H1 (cell line): Measurements from ENCODE around the gene CD44. TPM values are rescaled to one million over a fixed set of nuclear protein-coding genes. Genes with fewer than 3 reads are reported as not detected.

Experiments used
- CTCF ChIA-PET: fragments of 300-600 bp; sonication (Branson Sonifier 250); formaldehyde crosslinking; loops from one replicate; lab custom pipeline; 2021; ENCODE audit not compliant: partially characterized antibody; lab: Charles Lee
- POLR2A ChIA-PET: fragments of 300-600 bp; sonication (Branson Sonifier 250); formaldehyde crosslinking; loops from one replicate; lab custom pipeline; 2021; ENCODE audit warnings: inconsistent platforms; ENCODE audit not compliant: partially characterized antibody; lab: Charles Lee
- DNase-seq, 2 experiments: peaks; one replicate each; pipeline versions ENCODE4 v3.0.0 to v3.0.0-alpha.2; 2010 to 2022; ENCODE audit warnings: low spot score in 2 of 2, low read depth in 1 of 2, mixed read lengths in 1 of 2
- FAIRE-seq: peaks from 2 replicates; lab custom pipeline; 2011; peaks lifted over from hg19 to GRCh38; lab: Jason Lieb, UNC
- H2AFZ ChIP-seq: 2 replicates; pipeline ENCODE4 v1.8.1; 2012; ENCODE audit warnings: low read length, inconsistent platforms
- H2AK5ac ChIP-seq: 2 replicates; pipeline ENCODE4 v1.6.1; 2013; ENCODE audit warnings: low read depth, low read length
- H2BK120ac ChIP-seq: replicated peaks from 2 replicates; pipeline ENCODE3; 2013; ENCODE audit warnings: low read depth, low read length, inconsistent platforms
- H2BK12ac ChIP-seq: 2 replicates; pipeline ENCODE4 v1.6.1; 2013; ENCODE audit warnings: low read depth, low read length
- H2BK15ac ChIP-seq: 2 replicates; pipeline ENCODE4 v1.6.1; 2013; ENCODE audit warnings: low read length
- H2BK20ac ChIP-seq: 2 replicates; pipeline ENCODE4 v1.6.1; 2013; ENCODE audit warnings: low read length
- H2BK5ac ChIP-seq: 2 replicates; pipeline ENCODE4 v1.6.1; 2013; ENCODE audit warnings: low read depth, low read length
- H3K14ac ChIP-seq: 2 replicates; pipeline ENCODE4 v1.6.1; 2013; ENCODE audit warnings: inconsistent platforms; ENCODE audit not compliant: insufficient read length
- H3K18ac ChIP-seq: 2 replicates; pipeline ENCODE4 v1.6.1; 2013; ENCODE audit warnings: low read length; ENCODE audit errors: extremely low read depth
- H3K23ac ChIP-seq: 2 replicates; pipeline ENCODE4 v1.6.1; 2013; ENCODE audit warnings: inconsistent platforms; ENCODE audit not compliant: insufficient read length
- H3K23me2 ChIP-seq: 2 replicates; pipeline ENCODE4 v1.6.1; 2013; ENCODE audit warnings: low read depth, low read length
- H3K27ac ChIP-seq: 2 replicates; pipeline ENCODE4 v1.6.1; 2011; ENCODE audit warnings: low read depth, low read length, inconsistent platforms
- H3K27me3 ChIP-seq, 4 experiments: replicated peaks in 1 of 4; 1 replicate in 1 of 4; 2 replicates in 3 of 4; pipeline versions ENCODE4 v1.6.1 to v1.8.1; 2011 to 2013; ENCODE audit warnings: low read length in 3 of 4, mild to moderate bottlenecking in 3 of 4, inconsistent platforms in 2 of 4, mixed read lengths in 2 of 4, moderate library complexity in 1 of 4; ENCODE audit not compliant: control insufficient read depth in 3 of 4, insufficient read depth in 3 of 4; ENCODE audit errors: extremely low read depth in 1 of 4
- H3K36me3 ChIP-seq, 4 experiments: 2 replicates each; pipeline versions ENCODE4 v1.6.1 to v1.8.1; 2011 to 2013; ENCODE audit warnings: mild to moderate bottlenecking in 4 of 4, low read length in 3 of 4, moderate library complexity in 2 of 4, control low read depth in 1 of 4, inconsistent platforms in 1 of 4; ENCODE audit not compliant: insufficient read depth in 4 of 4, control insufficient read depth in 2 of 4
- H3K4ac ChIP-seq: replicated peaks from 2 replicates; pipeline ENCODE3; 2013; ENCODE audit warnings: low read length, low read depth, mixed read lengths, inconsistent platforms; ENCODE audit not compliant: insufficient read length
- H3K4me1 ChIP-seq, 4 experiments: replicated peaks in 1 of 4; 1 replicate in 1 of 4; 2 replicates in 3 of 4; pipeline versions ENCODE4 v1.6.1 to v1.8.1; 2011 to 2013; ENCODE audit warnings: low read length in 3 of 4, inconsistent platforms in 2 of 4, mixed read lengths in 1 of 4; ENCODE audit not compliant: insufficient read depth in 4 of 4, control insufficient read depth in 3 of 4
- H3K4me2 ChIP-seq, 2 experiments: 2 replicates each; pipeline versions ENCODE4 v1.6.1 to v1.8.1; 2011 to 2013; ENCODE audit warnings: low read depth in 2 of 2, low read length in 2 of 2, control low read depth in 1 of 2, inconsistent platforms in 1 of 2, mild to moderate bottlenecking in 1 of 2; ENCODE audit not compliant: insufficient read depth in 1 of 2
- H3K4me3 ChIP-seq, 4 experiments: fragments of 200-600, 300-600 bp in 1 of 4; sonication (generic), shearing (Covaris generic), sonication (Bioruptor Twin) in 1 of 4; 2 replicates each; pipeline versions ENCODE4 v1.5.1 to v1.8.1; 2011 to 2016; ENCODE audit warnings: low read length in 4 of 4, low read depth in 3 of 4, control low read depth in 2 of 4, inconsistent platforms in 2 of 4, mild to moderate bottlenecking in 2 of 4, mixed read lengths in 1 of 4, moderate library complexity in 1 of 4; ENCODE audit not compliant: insufficient read depth in 2 of 4; ENCODE audit errors: extremely low read depth in 1 of 4
- H3K56ac ChIP-seq: replicated peaks from 2 replicates; pipeline ENCODE3; 2013; ENCODE audit warnings: low read depth, mild to moderate bottlenecking, mixed read lengths, low read length, inconsistent platforms; ENCODE audit not compliant: insufficient read length
- H3K79me1 ChIP-seq: 2 replicates; pipeline ENCODE4 v1.6.1; 2013; ENCODE audit warnings: low read depth, low read length, control low read depth
- H3K79me2 ChIP-seq, 2 experiments: 2 replicates each; pipeline versions ENCODE4 v1.6.1 to v1.8.1; 2012 to 2013; ENCODE audit warnings: low read length in 2 of 2, mild to moderate bottlenecking in 2 of 2, inconsistent platforms in 1 of 2; ENCODE audit not compliant: insufficient read depth in 2 of 2, control insufficient read depth in 1 of 2
- H3K9ac ChIP-seq, 4 experiments: replicated peaks in 1 of 4; 1 replicate in 1 of 4; 2 replicates in 3 of 4; pipeline versions ENCODE4 v1.6.1 to v1.8.1; 2011 to 2013; ENCODE audit warnings: low read depth in 3 of 4, low read length in 3 of 4, control low read depth in 2 of 4, mild to moderate bottlenecking in 2 of 4, moderate library complexity in 2 of 4, inconsistent platforms in 1 of 4; ENCODE audit errors: extremely low read depth in 1 of 4
- H3K9me3 ChIP-seq, 2 experiments: 2 replicates each; pipeline versions ENCODE4 v1.6.1 to v1.8.1; 2012 to 2013; ENCODE audit warnings: mild to moderate bottlenecking in 2 of 2, moderate library complexity in 2 of 2, control low read depth in 1 of 2, inconsistent platforms in 1 of 2, low read depth in 1 of 2, low read length in 1 of 2, mixed read lengths in 1 of 2; ENCODE audit not compliant: insufficient read depth in 2 of 2
- H4K20me1 ChIP-seq, 2 experiments: replicated peaks in 1 of 2; 2 replicates each; pipeline versions ENCODE3 to v1.8.1; 2011 to 2013; ENCODE audit warnings: inconsistent platforms in 2 of 2, low read length in 2 of 2, mild to moderate bottlenecking in 1 of 2; ENCODE audit not compliant: insufficient read depth in 2 of 2, control insufficient read depth in 1 of 2
- H4K5ac ChIP-seq: 2 replicates; pipeline ENCODE4 v1.6.1; 2013; ENCODE audit warnings: low read length, low read depth, mixed read lengths, inconsistent platforms; ENCODE audit not compliant: insufficient read length
- H4K8ac ChIP-seq: 2 replicates; pipeline ENCODE4 v1.8.0; 2013; ENCODE audit warnings: mild to moderate bottlenecking, moderate library complexity, low read length, inconsistent platforms; ENCODE audit not compliant: insufficient read depth; ENCODE audit errors: extremely low read depth
- H4K91ac ChIP-seq: replicated peaks from 2 replicates; pipeline ENCODE3; 2013; ENCODE audit warnings: low read length, mixed read lengths, inconsistent platforms; ENCODE audit not compliant: insufficient read length
- CREB1 ChIP-seq: IDR thresholded peaks from 2 replicates; pipeline ENCODE4 v1.6.1; 2012; ENCODE audit warnings: inconsistent platforms
- JUND ChIP-seq: IDR thresholded peaks from 2 replicates; pipeline ENCODE4 v1.6.1; 2011; ENCODE audit warnings: mild to moderate bottlenecking, improper control_type of control experiment, low read length
- PHF8 ChIP-seq: fragments of 200-600 bp; sonication (generic); conservative IDR thresholded peaks from 2 replicates; pipeline ENCODE4 v1.7.1; 2012; ENCODE audit warnings: low read depth, mild to moderate bottlenecking, inconsistent platforms, low read length, moderate library complexity
- SP2 ChIP-seq: IDR thresholded peaks from 2 replicates; pipeline ENCODE4 v1.6.1; 2012; ENCODE audit warnings: mild to moderate bottlenecking, low read length, inconsistent platforms
- TAF7 ChIP-seq: optimal IDR thresholded peaks from 2 replicates; pipeline ENCODE3; 2011; ENCODE audit warnings: low read depth, mild to moderate bottlenecking, inconsistent platforms, low read length, moderate library complexity, borderline replicate concordance
- WGBS, 2 experiments: shearing (Covaris generic) in 1 of 2; methylation state at CpG; one replicate each; pipeline versions ENCODE4 v1.1.6 to v1.1.7; 2013 to 2015; ENCODE audit warnings: low lambda C conversion rate in 2 of 2, mixed read lengths in 2 of 2, inconsistent platforms in 1 of 2, low coverage in 1 of 2, missing lambda C conversion rate in 1 of 2; ENCODE audit not compliant: insufficient replicate concordance in 2 of 2, insufficient coverage in 1 of 2, insufficient read length in 1 of 2; ENCODE audit errors: extremely low coverage in 1 of 2, missing lambda C conversion rate in 1 of 2; 5-methylcytosine and 5-hydroxymethylcytosine counted together
- polyA plus RNA-seq, 7 experiments: library from polyadenylated mRNA; depleted of rRNA in 3 of 7; stranded (reverse) in 5 of 7; unstranded in 2 of 7; fragments of >200 nt in 5 of 7; fragments of 200-250 nt in 2 of 7; gene quantifications; 1 replicate in 5 of 7; 2 replicates in 1 of 7; 4 replicates in 1 of 7; pipeline versions ENCODE4 v1.2.1 to v1.2.3, GENCODE V29; 2011 to 2013; ENCODE audit warnings: missing spikeins in 2 of 7, mixed read lengths in 2 of 7
- total RNA-seq: library from RNA; stranded (reverse); fragmentation: NEBNext Ultra II Directional; extraction: Animal tissue kit (Norgen Biotek cat#: 25700); gene quantifications from 2 replicates; pipeline ENCODE4 v1.2.1, GENCODE V29; 2021

CD44 gene
- total and polyA plus RNA-seq, 2 of the 8 experiments (the other 6 are each of a cell fraction or from before 2014, with no cell fraction given): 11.8 to 13.7 TPM

DNA sequence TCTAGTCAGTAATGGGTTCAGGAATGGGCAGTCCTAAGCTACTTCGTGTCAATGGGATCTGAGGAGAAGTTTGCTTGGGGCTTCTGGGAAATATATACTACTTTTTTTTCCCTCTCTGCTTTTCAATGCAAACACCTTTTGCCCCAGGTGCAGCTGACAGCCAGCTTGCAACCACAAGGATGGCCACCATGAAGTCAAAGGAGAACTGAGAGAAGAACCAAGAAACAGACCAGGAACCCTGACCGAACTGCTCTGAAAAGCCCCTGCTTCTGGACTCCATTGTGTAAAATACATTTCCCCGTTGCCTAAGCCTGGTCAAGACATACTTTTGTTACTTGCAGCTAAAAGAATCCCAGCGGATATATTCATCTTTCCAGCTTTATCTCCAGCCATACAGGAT is 20.1 kb upstream of the CD44 start:
- no peak for FAIRE-seq
- Histone ChIP-seq H4K5ac (no peak overlapping the region), H3K36me3 (no peaks in the 10 kb centered on the region), H2AK5ac (no peak overlapping the region), H2BK5ac (no peak overlapping the region), H4K20me1 (no peaks in the 10 kb centered on the region), H3K4me1 (peaks cover 0 to 3% (median 0%) of the 10 kb centered on the region in 4 experiments; a peak in 2 of 7 replicates), H2BK15ac (no peak overlapping the region), H4K91ac (no peak overlapping the region), H2AFZ (no peak overlapping the region; the same call in 1 of the 2 replicates), H3K14ac (no peak overlapping the region), H3K18ac (no peak overlapping the region), H3K9ac (no peak overlapping the region), H3K79me1 (no peaks in the 10 kb centered on the region), H3K27ac (no peak overlapping the region), H3K4me2 (no peak overlapping the region), H3K9me3 (no peaks in the 10 kb centered on the region), H3K23ac (no peak overlapping the region), H4K8ac (no peak overlapping the region), H3K4me3 (no peak overlapping the region), H3K23me2 (no peaks in the 10 kb centered on the region), H3K27me3 (no peaks in the 10 kb centered on the region), H3K4ac (no peak overlapping the region), H2BK120ac (no peak overlapping the region), H3K56ac (no peak overlapping the region), H2BK20ac (no peak overlapping the region), H3K79me2 (no peaks in the 10 kb centered on the region), H2BK12ac (no peak overlapping the region)
- WGBS, 2 experiments: 83% methylated on average over 4 of the region's 4 CpGs; no CpG with 5 or more reads in 1 of the 2 experiments
- no peak for TF ChIP-seq SP2
- TF ChIP-seq JUND: no peak
- no peak for TF ChIP-seq PHF8
- no peak for TF ChIP-seq TAF7
- no peak for TF ChIP-seq CREB1
- DNase-seq: no peak
- ChIA-PET CTCF (no interaction called here), POLR2A (interaction anchor here (0.8 kb wide), 1 partner anchor 21 kb away, joined by 3 read pairs; no protein-coding TSS in a partner anchor)
